Activated CD4-positive, CD25-positive, alpha-beta regulatory T cell treated with anti-CD3 and anti-CD28 coated beads, Interleukin-2, amount 50 U/mL, for 24 hours (primary cell): ENCODE results near the gene YBX1.

Experiments used
- ATAC-seq, 2 donors: fragments of 150-1000 bp; cut with Tn5 transposase; one replicate each; pipeline ENCODE4 v1.10.0; 2021; ENCODE audit warnings: mild to moderate bottlenecking in 1 of 2, moderate library complexity in 1 of 2

Gene YBX1

GRCh38 chr1:42735477-42736105, 53.4 kb downstream of the YBX1 start:
- no peak for ATAC-seq

- no peak for ATAC-seq
Observed at GRCh38 chr1:42736152-42736551, 53.9 kb downstream of the YBX1 start.

GRCh38 chr1:42736571-42737200, 54.5 kb downstream of the YBX1 start:
- ATAC-seq, result peak in 1 of 2 donors; percentile 7

GRCh38 chr1:42737257-42737656, 55.0 kb downstream of the YBX1 start:
- no peak for ATAC-seq

- no peak for ATAC-seq
Observed at GRCh38 chr1:42737986-42738677, 55.9 kb downstream of the YBX1 start.

- no peak for ATAC-seq
Observed at GRCh38 chr1:42738678-42739226, 56.5 kb downstream of the YBX1 start.

- ATAC-seq, result no peak
Observed at GRCh38 chr1:42739753-42740700, 57.8 kb downstream of the YBX1 start, which contains the start of gene CLDN19. Gene CLDN19 (minus strand): TSS chr1:42740236. CDS start chr1:42740063, 173 bp downstream.

GRCh38 chr1:42740851-42741580, 58.8 kb downstream of the YBX1 start:
- no peak for ATAC-seq

- no peak for ATAC-seq
Observed at GRCh38 chr1:42741706-42742105, 59.5 kb downstream of the YBX1 start.

- no peak for ATAC-seq
Observed at GRCh38 chr1:42742141-42742540, 59.9 kb downstream of the YBX1 start.

- no peak for ATAC-seq
Observed at GRCh38 chr1:42742617-42743316, 60.5 kb downstream of the YBX1 start.

- no peak for ATAC-seq
Observed at GRCh38 chr1:42743317-42744147, 61.3 kb downstream of the YBX1 start.

GRCh38 chr1:42744148-42744413, 61.9 kb downstream of the YBX1 start:
- no peak for ATAC-seq

GRCh38 chr1:42745851-42746250, 63.6 kb downstream of the YBX1 start:
- no peak for ATAC-seq

- no peak for ATAC-seq
Observed at GRCh38 chr1:42746436-42747105, 64.4 kb downstream of the YBX1 start.

- peak in 1 of 2 donors; percentile 38 for ATAC-seq
Observed at GRCh38 chr1:42747125-42747524, 64.9 kb downstream of the YBX1 start.

GRCh38 chr1:42748021-42748420, 65.8 kb downstream of the YBX1 start:
- ATAC-seq, result no peak

- no peak for ATAC-seq
Observed at GRCh38 chr1:42748461-42749410, 66.5 kb downstream of the YBX1 start.

GRCh38 chr1:42750041-42750440, 67.8 kb downstream of the YBX1 start:
- no peak for ATAC-seq
